OCI-LY3 (cell line): ENCODE data around the gene MKNK2.

Experiments used
- EZH2phosphoT487 ChIP-seq: fragments of 200-600 bp; shearing (Covaris generic); IDR thresholded peaks from 2 replicates; pipeline ENCODE4 v1.6.1; 2018; ENCODE audit warnings: antibody characterized with exemption, mixed run types, low read depth
- TF ChIP-seq, protein P1 (sequence below): fragments of 200-600, 300-600 bp; sonication (generic); IDR thresholded peaks from 2 replicates; pipeline ENCODE4 v1.5.1; 2014; ENCODE audit warnings: antibody characterized with exemption, low read length, low read depth

DNA sequence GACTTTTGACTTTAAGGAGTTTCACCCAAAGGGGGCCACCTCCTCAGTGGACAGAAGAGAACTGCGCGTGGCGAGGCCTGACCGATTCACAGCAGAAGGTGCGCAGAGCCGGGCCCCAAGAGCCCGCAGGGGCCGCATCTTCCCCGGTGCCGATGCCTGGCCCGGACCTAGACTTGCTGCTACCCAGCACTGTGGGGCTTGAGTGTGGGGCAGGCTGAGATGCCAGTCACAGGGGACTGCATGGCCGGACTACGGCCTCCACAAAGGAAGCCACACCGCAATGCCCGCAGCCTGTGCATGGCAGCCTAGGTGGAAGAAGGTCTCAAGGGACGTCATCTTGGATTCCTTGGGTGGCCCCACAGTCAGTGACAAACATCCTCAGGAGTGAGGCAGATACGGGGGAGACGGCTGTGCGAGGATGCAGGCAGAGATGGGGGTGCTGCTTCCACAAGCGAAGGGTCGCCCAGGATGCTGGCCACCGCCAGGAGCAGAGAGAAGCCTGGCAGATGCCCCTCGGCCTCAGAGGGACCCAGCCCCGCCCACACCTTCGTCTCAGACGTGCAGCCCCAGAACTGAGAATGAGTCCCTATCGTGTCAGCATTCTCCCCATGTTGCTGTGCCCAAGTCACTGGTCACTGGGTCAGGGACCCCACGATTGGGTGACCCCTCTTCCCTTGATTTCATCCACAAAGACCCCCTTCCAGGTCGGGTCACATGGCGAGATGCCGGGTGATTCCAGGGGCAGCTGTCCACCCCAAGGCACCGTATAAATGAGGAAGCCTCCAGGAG lies 28.2 kb upstream of the MKNK2 start:
- TF ChIP-seq, protein P1, sequence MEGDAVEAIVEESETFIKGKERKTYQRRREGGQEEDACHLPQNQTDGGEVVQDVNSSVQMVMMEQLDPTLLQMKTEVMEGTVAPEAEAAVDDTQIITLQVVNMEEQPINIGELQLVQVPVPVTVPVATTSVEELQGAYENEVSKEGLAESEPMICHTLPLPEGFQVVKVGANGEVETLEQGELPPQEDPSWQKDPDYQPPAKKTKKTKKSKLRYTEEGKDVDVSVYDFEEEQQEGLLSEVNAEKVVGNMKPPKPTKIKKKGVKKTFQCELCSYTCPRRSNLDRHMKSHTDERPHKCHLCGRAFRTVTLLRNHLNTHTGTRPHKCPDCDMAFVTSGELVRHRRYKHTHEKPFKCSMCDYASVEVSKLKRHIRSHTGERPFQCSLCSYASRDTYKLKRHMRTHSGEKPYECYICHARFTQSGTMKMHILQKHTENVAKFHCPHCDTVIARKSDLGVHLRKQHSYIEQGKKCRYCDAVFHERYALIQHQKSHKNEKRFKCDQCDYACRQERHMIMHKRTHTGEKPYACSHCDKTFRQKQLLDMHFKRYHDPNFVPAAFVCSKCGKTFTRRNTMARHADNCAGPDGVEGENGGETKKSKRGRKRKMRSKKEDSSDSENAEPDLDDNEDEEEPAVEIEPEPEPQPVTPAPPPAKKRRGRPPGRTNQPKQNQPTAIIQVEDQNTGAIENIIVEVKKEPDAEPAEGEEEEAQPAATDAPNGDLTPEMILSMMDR, result no peak
- no peak for TF ChIP-seq EZH2phosphoT487
